H1 (cell line): ENCODE measurements around the gene CDC42EP5. TPM values are rescaled to one million over a fixed set of nuclear protein-coding genes. Genes with fewer than 3 reads are reported as not detected.
A peak's percentile ranks its signal among the peaks of the same experiment; 100 is the strongest.

Source experiments
- CTCF ChIA-PET: fragments of 300-600 bp; sonication (Branson Sonifier 250); formaldehyde crosslinking; loops from one replicate; lab custom pipeline; 2021; ENCODE audit not compliant: partially characterized antibody; lab: Charles Lee
- POLR2A ChIA-PET: fragments of 300-600 bp; sonication (Branson Sonifier 250); formaldehyde crosslinking; loops from one replicate; lab custom pipeline; 2021; ENCODE audit warnings: inconsistent platforms; ENCODE audit not compliant: partially characterized antibody; lab: Charles Lee
- DNase-seq, 2 experiments: peaks; one replicate each; pipeline versions ENCODE4 v3.0.0 to v3.0.0-alpha.2; 2010 to 2022; ENCODE audit warnings: low spot score in 2 of 2, low read depth in 1 of 2, mixed read lengths in 1 of 2
- FAIRE-seq: peaks from 2 replicates; lab custom pipeline; 2011; peaks lifted over from hg19 to GRCh38; lab: Jason Lieb, UNC
- H2AFZ ChIP-seq: 2 replicates; pipeline ENCODE4 v1.8.1; 2012; ENCODE audit warnings: low read length, inconsistent platforms
- H2AK5ac ChIP-seq: 2 replicates; pipeline ENCODE4 v1.6.1; 2013; ENCODE audit warnings: low read depth, low read length
- H2BK120ac ChIP-seq: replicated peaks from 2 replicates; pipeline ENCODE3; 2013; ENCODE audit warnings: low read depth, low read length, inconsistent platforms
- H2BK12ac ChIP-seq: 2 replicates; pipeline ENCODE4 v1.6.1; 2013; ENCODE audit warnings: low read depth, low read length
- H2BK15ac ChIP-seq: 2 replicates; pipeline ENCODE4 v1.6.1; 2013; ENCODE audit warnings: low read length
- H2BK20ac ChIP-seq: 2 replicates; pipeline ENCODE4 v1.6.1; 2013; ENCODE audit warnings: low read length
- H2BK5ac ChIP-seq: 2 replicates; pipeline ENCODE4 v1.6.1; 2013; ENCODE audit warnings: low read depth, low read length
- H3K14ac ChIP-seq: 2 replicates; pipeline ENCODE4 v1.6.1; 2013; ENCODE audit warnings: inconsistent platforms; ENCODE audit not compliant: insufficient read length
- H3K18ac ChIP-seq: 2 replicates; pipeline ENCODE4 v1.6.1; 2013; ENCODE audit warnings: low read length; ENCODE audit errors: extremely low read depth
- H3K23ac ChIP-seq: 2 replicates; pipeline ENCODE4 v1.6.1; 2013; ENCODE audit warnings: inconsistent platforms; ENCODE audit not compliant: insufficient read length
- H3K23me2 ChIP-seq: 2 replicates; pipeline ENCODE4 v1.6.1; 2013; ENCODE audit warnings: low read depth, low read length
- H3K27ac ChIP-seq: 2 replicates; pipeline ENCODE4 v1.6.1; 2011; ENCODE audit warnings: low read depth, low read length, inconsistent platforms
- H3K27me3 ChIP-seq, 4 experiments: replicated peaks in 1 of 4; 1 replicate in 1 of 4; 2 replicates in 3 of 4; pipeline versions ENCODE4 v1.6.1 to v1.8.1; 2011 to 2013; ENCODE audit warnings: low read length in 3 of 4, mild to moderate bottlenecking in 3 of 4, inconsistent platforms in 2 of 4, mixed read lengths in 2 of 4, moderate library complexity in 1 of 4; ENCODE audit not compliant: control insufficient read depth in 3 of 4, insufficient read depth in 3 of 4; ENCODE audit errors: extremely low read depth in 1 of 4
- H3K36me3 ChIP-seq, 4 experiments: 2 replicates each; pipeline versions ENCODE4 v1.6.1 to v1.8.1; 2011 to 2013; ENCODE audit warnings: mild to moderate bottlenecking in 4 of 4, low read length in 3 of 4, moderate library complexity in 2 of 4, control low read depth in 1 of 4, inconsistent platforms in 1 of 4; ENCODE audit not compliant: insufficient read depth in 4 of 4, control insufficient read depth in 2 of 4
- H3K4ac ChIP-seq: replicated peaks from 2 replicates; pipeline ENCODE3; 2013; ENCODE audit warnings: low read length, low read depth, mixed read lengths, inconsistent platforms; ENCODE audit not compliant: insufficient read length
- H3K4me1 ChIP-seq, 4 experiments: replicated peaks in 1 of 4; 1 replicate in 1 of 4; 2 replicates in 3 of 4; pipeline versions ENCODE4 v1.6.1 to v1.8.1; 2011 to 2013; ENCODE audit warnings: low read length in 3 of 4, inconsistent platforms in 2 of 4, mixed read lengths in 1 of 4; ENCODE audit not compliant: insufficient read depth in 4 of 4, control insufficient read depth in 3 of 4
- H3K4me2 ChIP-seq, 2 experiments: 2 replicates each; pipeline versions ENCODE4 v1.6.1 to v1.8.1; 2011 to 2013; ENCODE audit warnings: low read depth in 2 of 2, low read length in 2 of 2, control low read depth in 1 of 2, inconsistent platforms in 1 of 2, mild to moderate bottlenecking in 1 of 2; ENCODE audit not compliant: insufficient read depth in 1 of 2
- H3K4me3 ChIP-seq, 4 experiments: fragments of 200-600, 300-600 bp in 1 of 4; sonication (generic), shearing (Covaris generic), sonication (Bioruptor Twin) in 1 of 4; 2 replicates each; pipeline versions ENCODE4 v1.5.1 to v1.8.1; 2011 to 2016; ENCODE audit warnings: low read length in 4 of 4, low read depth in 3 of 4, control low read depth in 2 of 4, inconsistent platforms in 2 of 4, mild to moderate bottlenecking in 2 of 4, mixed read lengths in 1 of 4, moderate library complexity in 1 of 4; ENCODE audit not compliant: insufficient read depth in 2 of 4; ENCODE audit errors: extremely low read depth in 1 of 4
- H3K56ac ChIP-seq: replicated peaks from 2 replicates; pipeline ENCODE3; 2013; ENCODE audit warnings: low read depth, mild to moderate bottlenecking, mixed read lengths, low read length, inconsistent platforms; ENCODE audit not compliant: insufficient read length
- H3K79me1 ChIP-seq: 2 replicates; pipeline ENCODE4 v1.6.1; 2013; ENCODE audit warnings: low read depth, low read length, control low read depth
- H3K79me2 ChIP-seq, 2 experiments: 2 replicates each; pipeline versions ENCODE4 v1.6.1 to v1.8.1; 2012 to 2013; ENCODE audit warnings: low read length in 2 of 2, mild to moderate bottlenecking in 2 of 2, inconsistent platforms in 1 of 2; ENCODE audit not compliant: insufficient read depth in 2 of 2, control insufficient read depth in 1 of 2
- H3K9ac ChIP-seq, 4 experiments: replicated peaks in 1 of 4; 1 replicate in 1 of 4; 2 replicates in 3 of 4; pipeline versions ENCODE4 v1.6.1 to v1.8.1; 2011 to 2013; ENCODE audit warnings: low read depth in 3 of 4, low read length in 3 of 4, control low read depth in 2 of 4, mild to moderate bottlenecking in 2 of 4, moderate library complexity in 2 of 4, inconsistent platforms in 1 of 4; ENCODE audit errors: extremely low read depth in 1 of 4
- H3K9me3 ChIP-seq, 2 experiments: 2 replicates each; pipeline versions ENCODE4 v1.6.1 to v1.8.1; 2012 to 2013; ENCODE audit warnings: mild to moderate bottlenecking in 2 of 2, moderate library complexity in 2 of 2, control low read depth in 1 of 2, inconsistent platforms in 1 of 2, low read depth in 1 of 2, low read length in 1 of 2, mixed read lengths in 1 of 2; ENCODE audit not compliant: insufficient read depth in 2 of 2
- H4K20me1 ChIP-seq, 2 experiments: replicated peaks in 1 of 2; 2 replicates each; pipeline versions ENCODE3 to v1.8.1; 2011 to 2013; ENCODE audit warnings: inconsistent platforms in 2 of 2, low read length in 2 of 2, mild to moderate bottlenecking in 1 of 2; ENCODE audit not compliant: insufficient read depth in 2 of 2, control insufficient read depth in 1 of 2
- H4K5ac ChIP-seq: 2 replicates; pipeline ENCODE4 v1.6.1; 2013; ENCODE audit warnings: low read length, low read depth, mixed read lengths, inconsistent platforms; ENCODE audit not compliant: insufficient read length
- H4K8ac ChIP-seq: 2 replicates; pipeline ENCODE4 v1.8.0; 2013; ENCODE audit warnings: mild to moderate bottlenecking, moderate library complexity, low read length, inconsistent platforms; ENCODE audit not compliant: insufficient read depth; ENCODE audit errors: extremely low read depth
- H4K91ac ChIP-seq: replicated peaks from 2 replicates; pipeline ENCODE3; 2013; ENCODE audit warnings: low read length, mixed read lengths, inconsistent platforms; ENCODE audit not compliant: insufficient read length
- CTCF ChIP-seq, 3 experiments: IDR thresholded peaks; 1 replicate in 2 of 3; 2 replicates in 1 of 3; pipeline versions ENCODE4 v1.5.1 to v1.6.1; 2011; ENCODE audit warnings: low read length in 3 of 3, mild to moderate bottlenecking in 3 of 3, inconsistent platforms in 2 of 3, low read depth in 1 of 3, moderate library complexity in 1 of 3; ENCODE audit not compliant: insufficient read depth in 1 of 3; ENCODE audit errors: control extremely low read depth in 1 of 3
- E2F6 ChIP-seq: IDR thresholded peaks from 2 replicates; pipeline ENCODE4 v1.6.1; 2012; ENCODE audit warnings: inconsistent platforms
- GTF2F1 ChIP-seq: IDR thresholded peaks from 2 replicates; pipeline ENCODE4 v1.6.1; 2012; ENCODE audit warnings: low read depth, low read length, improper control_type of control experiment, borderline replicate concordance
- MAFK ChIP-seq: IDR thresholded peaks from 2 replicates; pipeline ENCODE4 v1.6.1; 2012; ENCODE audit warnings: low read depth, mild to moderate bottlenecking, improper control_type of control experiment, low read length
- MAX ChIP-seq: IDR thresholded peaks from 2 replicates; pipeline ENCODE4 v1.6.1; 2012; ENCODE audit warnings: inconsistent platforms
- SIN3A ChIP-seq, 2 experiments: IDR thresholded peaks in 1 of 2; conservative IDR thresholded peaks in 1 of 2; 2 replicates each; pipeline ENCODE4 v1.6.1; 2011 to 2012; ENCODE audit warnings: low read length in 2 of 2, improper control_type of control experiment in 1 of 2, low read depth in 1 of 2, mild to moderate bottlenecking in 1 of 2
- SP2 ChIP-seq: IDR thresholded peaks from 2 replicates; pipeline ENCODE4 v1.6.1; 2012; ENCODE audit warnings: mild to moderate bottlenecking, low read length, inconsistent platforms
- SUZ12 ChIP-seq: fragments of 200-600 bp; sonication (generic); IDR thresholded peaks from 2 replicates; pipeline ENCODE4 v1.6.1; 2012; ENCODE audit warnings: mild to moderate bottlenecking, inconsistent platforms, low read length, moderate library complexity, mixed read lengths
- TEAD4 ChIP-seq: IDR thresholded peaks from 2 replicates; pipeline ENCODE4 v1.6.1; 2012; ENCODE audit warnings: low read depth, low read length, inconsistent platforms, mixed read lengths
- WGBS, 2 experiments: shearing (Covaris generic) in 1 of 2; methylation state at CpG; one replicate each; pipeline versions ENCODE4 v1.1.6 to v1.1.7; 2013 to 2015; ENCODE audit warnings: low lambda C conversion rate in 2 of 2, mixed read lengths in 2 of 2, inconsistent platforms in 1 of 2, low coverage in 1 of 2, missing lambda C conversion rate in 1 of 2; ENCODE audit not compliant: insufficient replicate concordance in 2 of 2, insufficient coverage in 1 of 2, insufficient read length in 1 of 2; ENCODE audit errors: extremely low coverage in 1 of 2, missing lambda C conversion rate in 1 of 2; 5-methylcytosine and 5-hydroxymethylcytosine counted together
- polyA plus RNA-seq, 7 experiments: library from polyadenylated mRNA; depleted of rRNA in 3 of 7; stranded (reverse) in 5 of 7; unstranded in 2 of 7; fragments of >200 nt in 5 of 7; fragments of 200-250 nt in 2 of 7; gene quantifications; 1 replicate in 5 of 7; 2 replicates in 1 of 7; 4 replicates in 1 of 7; pipeline versions ENCODE4 v1.2.1 to v1.2.3, GENCODE V29; 2011 to 2013; ENCODE audit warnings: missing spikeins in 2 of 7, mixed read lengths in 2 of 7
- total RNA-seq: library from RNA; stranded (reverse); fragmentation: NEBNext Ultra II Directional; extraction: Animal tissue kit (Norgen Biotek cat#: 25700); gene quantifications from 2 replicates; pipeline ENCODE4 v1.2.1, GENCODE V29; 2021

CDC42EP5 gene
- total and polyA plus RNA-seq, 2 of the 8 experiments (the other 6 are each of a cell fraction or from before 2014, with no cell fraction given) = 1.8 to 2.1 TPM

GRCh38 chr19:54422136-54422535 lies 51.0 kb downstream of the CDC42EP5 start:
- Histone ChIP-seq H4K8ac (peak overlapping the region; percentile 63), H3K79me1 (peaks cover 13% of the 10 kb centered on the region), H4K91ac (peak overlapping the region; percentile 96), H2BK5ac (peak overlapping the region; percentile 97; the same call in 1 of the 2 replicates), H3K4ac (no peak overlapping the region), H3K27me3 (peaks cover 0 to 4% (median 1%) of the 10 kb centered on the region in 4 experiments; a peak in 2 of 7 replicates), H2BK15ac (no peak overlapping the region), H4K5ac (peak overlapping the region; percentile 70), H3K23me2 (peaks cover 6% of the 10 kb centered on the region), H3K18ac (peak overlapping the region; percentile 19; the same call in 1 of the 2 replicates), H3K4me1 (peaks cover 15 to 44% (median 32%) of the 10 kb centered on the region in 4 experiments), H3K79me2 (peaks cover 5 to 6% of the 10 kb centered on the region in 2 experiments; a peak in 2 of 4 replicates), H2AK5ac (no peak overlapping the region), H2BK20ac (no peak overlapping the region), H3K4me2 (peak overlapping the region; percentile 44 to 86), H3K9ac (no peak overlapping the region), H3K14ac (no peak overlapping the region), H4K20me1 (peaks cover 0 to 12% of the 10 kb centered on the region in 2 experiments), H2AFZ (no peak overlapping the region), H3K9me3 (no peaks in the 10 kb centered on the region), H3K56ac (no peak overlapping the region), H3K27ac (no peak overlapping the region), H3K4me3 (peak overlapping the region in 1 of 4 experiments; percentile 59; a peak in 1 of 8 replicates), H2BK120ac (no peak overlapping the region), H2BK12ac (peak overlapping the region; percentile 98; the same call in 1 of the 2 replicates), H3K23ac (no peak overlapping the region), H3K36me3 (peaks cover 2 to 24% (median 3%) of the 10 kb centered on the region in 4 experiments; a peak in 7 of 8 replicates)
- CTCF ChIA-PET = interaction anchor here (1.1 to 4.9 kb wide), 8 partner anchors 8 to 68 kb away, joined by 3 to 58 read pairs (median 9); no protein-coding TSS in a partner anchor
- 61% methylated on average over 20 of the region's 20 CpGs; no CpG with 5 or more reads in 1 of the 2 experiments for WGBS, 2 experiments
- peak in 1 of 2 experiments; percentile 70 for DNase-seq
- POLR2A ChIA-PET = interaction anchor here (0.6 to 5.6 kb wide), 8 partner anchors 12 to 707 kb away, joined by 3 to 133 read pairs (median 3); no protein-coding TSS in a partner anchor
- FAIRE-seq = no peak
- TF ChIP-seq CTCF (IDR thresholded peaks at IDR 0.05; ENCODE audit: control extremely low read depth in 1 of 3, insufficient read depth in 1 of 3, low read depth in 1 of 3, low read length in 3 of 3) = peak; percentile 29 to 44 (median 33); a peak in 3 of 4 replicates
- TF ChIP-seq MAX = no peak
- no peak for TF ChIP-seq SIN3A (conservative IDR thresholded peaks at IDR 0.05 in 1 of 2, IDR thresholded peaks at IDR 0.05 in 1 of 2; ENCODE audit: low read depth in 1 of 2, low read length in 2 of 2)
- TF ChIP-seq SUZ12 = no peak
- TF ChIP-seq GTF2F1 = no peak
- no peak for TF ChIP-seq E2F6
- TF ChIP-seq MAFK = no peak
- no peak for TF ChIP-seq TEAD4
- TF ChIP-seq SP2 = no peak
